H1 (cell line): ENCODE data around the gene RUSF1. TPM values are rescaled to one million over a fixed set of nuclear protein-coding genes. Genes with fewer than 3 reads are reported as not detected.

Source experiments
- ASH2L ChIP-seq: fragments of 200-600, 300-600 bp; sonication (generic); IDR thresholded peaks from one replicate; pipeline ENCODE4 v1.7.1; 2017; ENCODE audit warnings: low read length
- ATF3 ChIP-seq: IDR thresholded peaks from 2 replicates; pipeline ENCODE4 v1.6.1; 2011; ENCODE audit warnings: low read depth, mild to moderate bottlenecking, low read length; ENCODE audit not compliant: insufficient read depth
- CHD7 ChIP-seq: fragments of 300-600 bp; sonication (generic); IDR thresholded peaks from 2 replicates; pipeline ENCODE4 v1.7.1; 2012; ENCODE audit warnings: low read length, moderate library complexity, mild to moderate bottlenecking, inconsistent platforms; ENCODE audit not compliant: insufficient replicate concordance
- EZH2 ChIP-seq: fragments of 200-600 bp; sonication (generic); IDR thresholded peaks from 2 replicates; pipeline ENCODE4 v1.7.1; 2012; ENCODE audit warnings: low read depth, mild to moderate bottlenecking, moderate library complexity, low read length, inconsistent platforms; ENCODE audit not compliant: severe bottlenecking
- polyA plus RNA-seq, 7 experiments: library from polyadenylated mRNA; depleted of rRNA in 3 of 7; stranded (reverse) in 5 of 7; unstranded in 2 of 7; fragments of >200 nt in 5 of 7; fragments of 200-250 nt in 2 of 7; gene quantifications; 1 replicate in 5 of 7; 2 replicates in 1 of 7; 4 replicates in 1 of 7; pipeline versions ENCODE4 v1.2.1 to v1.2.3, GENCODE V29; 2011 to 2013; ENCODE audit warnings: missing spikeins in 2 of 7, mixed read lengths in 2 of 7
- total RNA-seq: library from RNA; stranded (reverse); fragmentation: NEBNext Ultra II Directional; extraction: Animal tissue kit (Norgen Biotek cat#: 25700); gene quantifications from 2 replicates; pipeline ENCODE4 v1.2.1, GENCODE V29; 2021

Gene RUSF1
- total and polyA plus RNA-seq, 2 of the 8 experiments (the other 6 are each of a cell fraction or from before 2014, with no cell fraction given) = 22.5 to 33.7 TPM

GRCh38 chr16:31521368-31521767 is 13.2 kb upstream of the RUSF1 start (continued):
- no peak for TF ChIP-seq CHD7
- TF ChIP-seq ATF3 = no peak
- TF ChIP-seq ASH2L = no peak
- no peak for TF ChIP-seq EZH2
